Measurements from ENCODE around the gene TOMM40L. TPM values are rescaled to one million over a fixed set of nuclear protein-coding genes. Genes with fewer than 3 reads are reported as not detected.

TOMM40L gene
- total RNA-seq, 4 donors from 2014 or later: 2.6 to 13.2 (median 7.3) TPM

GRCh38 chr1:161207173-161207572, 18.7 kb upstream of the TOMM40L start:
- H3K27ac ChIP-seq: peak overlapping the region; percentile 77 to 99
- intact Hi-C loops (cut with DNase I; ENCODE audit: low total_unique reads): no loop called here
- H3K4me1 ChIP-seq: peaks cover 9 to 12% of the 10 kb centered on the region in 2 donors
- H3K4me3 ChIP-seq: no peak overlapping the region
- no peaks in the 10 kb centered on the region for H3K9me3 ChIP-seq
- TF ChIP-seq, protein P1, sequence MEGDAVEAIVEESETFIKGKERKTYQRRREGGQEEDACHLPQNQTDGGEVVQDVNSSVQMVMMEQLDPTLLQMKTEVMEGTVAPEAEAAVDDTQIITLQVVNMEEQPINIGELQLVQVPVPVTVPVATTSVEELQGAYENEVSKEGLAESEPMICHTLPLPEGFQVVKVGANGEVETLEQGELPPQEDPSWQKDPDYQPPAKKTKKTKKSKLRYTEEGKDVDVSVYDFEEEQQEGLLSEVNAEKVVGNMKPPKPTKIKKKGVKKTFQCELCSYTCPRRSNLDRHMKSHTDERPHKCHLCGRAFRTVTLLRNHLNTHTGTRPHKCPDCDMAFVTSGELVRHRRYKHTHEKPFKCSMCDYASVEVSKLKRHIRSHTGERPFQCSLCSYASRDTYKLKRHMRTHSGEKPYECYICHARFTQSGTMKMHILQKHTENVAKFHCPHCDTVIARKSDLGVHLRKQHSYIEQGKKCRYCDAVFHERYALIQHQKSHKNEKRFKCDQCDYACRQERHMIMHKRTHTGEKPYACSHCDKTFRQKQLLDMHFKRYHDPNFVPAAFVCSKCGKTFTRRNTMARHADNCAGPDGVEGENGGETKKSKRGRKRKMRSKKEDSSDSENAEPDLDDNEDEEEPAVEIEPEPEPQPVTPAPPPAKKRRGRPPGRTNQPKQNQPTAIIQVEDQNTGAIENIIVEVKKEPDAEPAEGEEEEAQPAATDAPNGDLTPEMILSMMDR (IDR thresholded peaks at IDR 0.05): no peak
- peak in 1 of 2 donors; percentile 34 for TF ChIP-seq POLR2A (IDR thresholded peaks at IDR 0.05)
- no peaks in the 10 kb centered on the region for H3K27me3 ChIP-seq
- DNase-seq: peak; percentile 60 to 77
- H3K36me3 ChIP-seq: no peaks in the 10 kb centered on the region

DNA sequence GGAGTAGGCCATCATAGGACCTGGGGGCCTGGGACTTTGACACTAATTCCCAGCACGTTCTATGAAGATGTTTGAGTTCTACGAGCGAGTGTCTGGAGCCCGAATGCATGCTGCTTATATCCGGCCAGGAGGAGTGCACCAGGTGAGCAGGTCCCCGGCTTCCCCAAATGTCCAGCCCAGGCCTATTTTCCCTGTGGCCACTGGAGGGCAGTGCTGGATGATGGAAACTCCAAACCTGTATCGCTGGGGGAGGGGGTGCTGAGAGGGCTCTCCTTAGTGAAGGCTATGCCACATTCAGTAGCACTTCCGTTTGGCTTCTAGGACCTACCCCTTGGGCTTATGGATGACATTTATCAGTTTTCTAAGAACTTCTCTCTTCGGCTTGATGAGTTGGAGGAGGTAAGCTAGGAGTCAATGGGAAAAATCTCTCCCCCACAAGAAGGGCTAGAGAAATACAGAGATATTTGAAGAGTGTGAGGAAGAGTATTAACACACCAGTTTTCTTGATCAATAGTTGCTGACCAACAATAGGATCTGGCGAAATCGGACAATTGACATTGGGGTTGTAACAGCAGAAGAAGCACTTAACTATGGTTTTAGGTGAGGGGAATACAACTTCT, 16.0 kb upstream of the TOMM40L start:
- H3K9me3 ChIP-seq: no peaks in the 10 kb centered on the region
- no peaks in the 10 kb centered on the region for H3K36me3 ChIP-seq
- peaks cover 4 to 9% of the 10 kb centered on the region in 2 donors for H3K4me1 ChIP-seq
- TF ChIP-seq POLR2A (IDR thresholded peaks at IDR 0.05): no peak
- TF ChIP-seq, protein P1 (IDR thresholded peaks at IDR 0.05): peak; percentile 82 to 87 (median 82)
- no peak overlapping the region for H3K4me3 ChIP-seq
- no peak overlapping the region for H3K27ac ChIP-seq
- intact Hi-C loops (cut with DNase I; ENCODE audit: low total_unique reads): loop anchor here (10.0 kb wide), 1 partner anchor 1005 kb away; the partner anchor contains the start of gene PEA15
- peak; percentile 71 to 78 for DNase-seq
- H3K27me3 ChIP-seq: no peaks in the 10 kb centered on the region

DNA sequence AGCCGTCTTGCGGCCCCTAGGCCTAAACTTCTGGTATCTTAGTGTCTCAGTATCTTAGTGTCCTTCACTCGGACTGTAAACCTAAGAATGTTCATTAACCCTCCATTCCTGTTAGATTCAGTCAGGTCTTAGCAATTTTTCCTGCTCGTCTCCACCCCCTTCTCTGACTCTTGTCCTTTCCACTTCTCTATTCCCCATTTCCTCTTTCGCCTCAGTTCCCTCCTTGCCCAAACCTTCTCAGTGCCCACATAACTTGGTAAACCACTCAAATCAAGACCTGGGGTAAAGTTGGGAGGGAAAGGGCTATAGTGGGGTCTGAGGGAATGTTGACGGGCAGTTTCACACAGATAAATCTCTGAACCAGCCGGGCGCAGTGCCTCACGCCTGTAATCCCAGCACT, 11.5 kb upstream of the TOMM40L start:
- intact Hi-C loops (cut with DNase I; ENCODE audit: low total_unique reads): loop anchor here (10.0 kb wide), 1 partner anchor 1010 kb away; the partner anchor contains the start of gene PEA15

DNA sequence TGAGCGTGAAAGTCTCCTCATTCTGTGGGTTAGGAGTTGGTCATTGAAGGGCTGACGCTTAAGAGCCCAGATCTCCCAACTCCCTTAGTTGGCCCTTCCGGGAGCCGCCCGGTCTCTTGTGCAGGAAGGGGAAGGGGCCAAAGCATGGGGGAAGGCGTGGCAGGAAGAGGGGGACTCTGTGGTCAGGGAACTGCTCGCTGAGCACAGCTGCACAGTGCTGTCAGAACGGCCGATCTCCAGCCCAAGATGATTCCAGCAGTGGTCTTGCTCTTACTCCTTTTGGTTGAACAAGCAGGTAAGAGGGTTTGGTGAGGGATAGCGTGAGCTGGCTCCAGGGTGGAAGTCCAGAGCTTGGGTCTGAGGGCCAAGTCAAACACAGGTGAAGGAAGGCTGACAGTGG, 10.8 kb upstream of the TOMM40L start, which contains the start of gene FCER1G:
Gene FCER1G, plus strand, starts transcription at position 220 of the 400 bp plus-strand sequence. Its CDS starts 27 bp downstream, at position 247.
- H3K36me3 ChIP-seq: no peaks in the 10 kb centered on the region
- TF ChIP-seq, protein P1 (IDR thresholded peaks at IDR 0.05): no peak
- no peak for TF ChIP-seq POLR2A (IDR thresholded peaks at IDR 0.05)

More for the DNA sequence above, 11.5 kb upstream of the TOMM40L start:
- no peak overlapping the region for H3K27ac ChIP-seq
- H3K4me3 ChIP-seq: no peak overlapping the region
- H3K27me3 ChIP-seq: no peaks in the 10 kb centered on the region
- no peak for DNase-seq
- TF ChIP-seq, protein P1 (IDR thresholded peaks at IDR 0.05): no peak
- no peak for TF ChIP-seq POLR2A (IDR thresholded peaks at IDR 0.05)
- no peaks in the 10 kb centered on the region for H3K4me1 ChIP-seq
- no peaks in the 10 kb centered on the region for H3K9me3 ChIP-seq
- no peaks in the 10 kb centered on the region for H3K36me3 ChIP-seq

More for the DNA sequence above, 10.8 kb upstream of the TOMM40L start, which contains the start of gene FCER1G:
- Histone ChIP-seq H3K4me1 (no peaks in the 10 kb centered on the region), H3K4me3 (no peak within 1 kb of the TSS), H3K27ac (no peak within 1 kb of the TSS), H3K9me3 (no peaks in the 10 kb centered on the region), H3K27me3 (no peaks in the 10 kb centered on the region)
- intact Hi-C loops (cut with DNase I; ENCODE audit: low total_unique reads): loop anchor here (10.0 kb wide), 1 partner anchor 1010 kb away; the partner anchor contains the start of gene PEA15
- DNase-seq: no peak

All from uterus (tissue), 4 donors.